MG63 (cell line): Measurements from ENCODE around the gene WWOX. TPM values are rescaled to one million over a fixed set of nuclear protein-coding genes. Genes with fewer than 3 reads are reported as not detected.
A peak's percentile ranks its signal among the peaks of the same experiment; 100 is the strongest.
"Not testable (repeated sequence)": the region's sequence is repeated elsewhere in the genome, so short reads cannot be mapped to it uniquely, and the experiment has no call there.

Source experiments
- DNase-seq: peaks from one replicate; pipeline ENCODE4 v3.0.0-alpha.2; 2020
- H3K27me3 ChIP-seq: fragments of 250-450 bp; sonication (Bioruptor Pico); 2 replicates; pipeline ENCODE4 v1.5.1; 2020; ENCODE audit warnings: mild to moderate bottlenecking, moderate library complexity
- H3K36me3 ChIP-seq: fragments of 250-450 bp; sonication (Bioruptor Pico); 2 replicates; pipeline ENCODE4 v1.5.1; 2020; ENCODE audit warnings: mild to moderate bottlenecking, moderate library complexity
- H3K4me3 ChIP-seq: fragments of 250-450 bp; sonication (Bioruptor Pico); 2 replicates; pipeline ENCODE4 v1.5.1; 2020; ENCODE audit warnings: mild to moderate bottlenecking, moderate library complexity
- H3K9me3 ChIP-seq: fragments of 250-450 bp; sonication (Bioruptor Pico); 2 replicates; pipeline ENCODE4 v1.5.1; 2020; ENCODE audit warnings: mild to moderate bottlenecking, moderate library complexity
- total RNA-seq: library from RNA; depleted of rRNA; stranded (reverse); fragments of >200 nt; shearing (Covaris generic); gene quantifications from 2 replicates; pipeline ENCODE4 v1.2.3, GENCODE V29; 2014; ENCODE audit warnings: low replicate concordance; rRNA removed

The WWOX gene
- total RNA-seq, 1 experiment from 2014 or later, result 11.4 TPM

DNA sequence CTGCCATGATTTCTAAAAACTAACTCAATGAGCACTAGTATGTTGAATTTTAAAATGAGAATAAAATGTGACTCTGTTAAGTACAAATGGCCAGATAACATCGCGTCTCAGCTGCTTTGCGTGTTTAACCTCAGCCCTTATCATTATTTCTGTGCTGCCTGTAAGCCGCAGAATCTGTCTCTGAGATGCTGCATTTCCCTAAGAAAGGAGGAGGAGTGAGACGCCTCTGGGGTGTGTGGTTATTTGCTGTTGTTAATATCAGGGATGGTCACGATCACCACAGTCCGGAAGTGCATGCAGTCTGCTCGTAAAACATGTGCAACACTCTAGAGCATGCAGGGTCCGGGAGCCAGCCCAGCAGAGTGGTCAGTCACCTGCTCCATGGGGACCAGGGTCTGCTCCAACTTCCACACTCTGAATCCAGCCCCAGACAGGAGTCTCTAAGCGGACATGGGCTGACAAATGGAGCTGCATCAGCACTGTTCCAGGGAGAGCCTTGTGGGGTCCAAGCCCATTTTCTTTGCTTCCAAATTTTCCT lies 1158.6 kb downstream of the WWOX start:
- Histone ChIP-seq H3K4me3 (no peak overlapping the region), H3K27me3 (no peaks in the 10 kb centered on the region), H3K36me3 (no peaks in the 10 kb centered on the region), H3K9me3 (no peaks in the 10 kb centered on the region)
- DNase-seq, result no peak

DNA sequence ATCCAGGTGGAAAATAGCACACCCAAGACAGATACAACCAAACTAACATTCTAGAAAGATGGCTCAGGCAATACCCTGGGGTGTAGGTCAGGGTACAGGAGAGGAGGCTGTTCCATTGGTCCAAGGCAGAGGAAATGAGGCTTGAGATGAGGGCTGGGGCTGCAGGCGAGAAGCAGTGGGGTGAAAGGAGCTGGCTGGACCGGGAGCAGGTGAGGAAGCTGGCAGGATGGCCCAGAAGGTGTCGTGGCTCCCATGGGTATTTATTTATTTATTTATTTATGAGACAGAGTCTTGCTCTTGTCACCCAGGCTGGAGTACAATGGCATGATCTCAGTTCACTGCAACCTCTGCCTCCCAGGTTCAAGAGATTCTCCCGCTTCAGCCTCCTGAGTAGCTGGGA lies 1161.4 kb downstream of the WWOX start:
- H3K4me3 ChIP-seq, H3K27me3 ChIP-seq, H3K36me3 ChIP-seq, H3K9me3 ChIP-seq, DNase-seq: not testable (repeated sequence)

DNA sequence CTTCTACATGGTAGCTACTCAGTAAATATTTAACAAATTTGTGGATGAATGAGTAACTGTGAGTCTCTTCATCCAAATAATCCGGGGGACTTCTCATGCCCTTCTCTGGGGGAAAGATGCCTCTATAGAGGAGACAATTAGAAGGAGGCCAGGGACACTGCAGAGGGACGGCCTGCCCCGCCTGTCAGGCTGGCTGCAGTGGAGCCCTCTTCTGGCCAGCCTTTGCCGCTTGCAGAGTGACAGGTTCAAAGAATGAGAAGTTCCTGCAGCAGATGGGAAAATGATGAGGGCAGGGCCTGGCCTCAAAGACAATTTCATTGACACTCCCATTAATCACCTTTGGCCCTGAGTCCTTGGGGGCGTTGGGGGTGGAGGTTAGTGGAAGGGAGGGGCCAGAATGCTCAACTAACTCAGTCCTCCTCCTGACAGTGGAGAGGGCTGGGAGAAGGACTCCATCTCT lies 1162.1 kb downstream of the WWOX start:
- DNase-seq, result peak; percentile 4
- Histone ChIP-seq H3K4me3 (no peak overlapping the region), H3K27me3 (no peaks in the 10 kb centered on the region), H3K9me3 (no peaks in the 10 kb centered on the region), H3K36me3 (no peaks in the 10 kb centered on the region)

GRCh38 chr16:79261944-79262552 lies 1162.6 kb downstream of the WWOX start:
- H3K27me3 ChIP-seq, result no peaks in the 10 kb centered on the region

More at GRCh38 chr16:79261944-79262552, 1162.6 kb downstream of the WWOX start:
- H3K36me3 ChIP-seq, result no peaks in the 10 kb centered on the region
- no peak for DNase-seq
- H3K4me3 ChIP-seq, result no peak overlapping the region
- H3K9me3 ChIP-seq, result no peaks in the 10 kb centered on the region

Other genes starting within 250 kb of the WWOX start
- not detected in 2 replicates for gene CLEC3A, start 77.1 kb upstream of the WWOX start, total RNA-seq